Measurements from ENCODE around the gene KIRREL3. TPM values are rescaled to one million over a fixed set of nuclear protein-coding genes. Genes with fewer than 3 reads are reported as not detected.

The KIRREL3 gene
- total and polyA plus RNA-seq, 2 donors (not counting 3 experiments of a cell fraction or from before 2014, with no cell fraction given) = not detected

DNA sequence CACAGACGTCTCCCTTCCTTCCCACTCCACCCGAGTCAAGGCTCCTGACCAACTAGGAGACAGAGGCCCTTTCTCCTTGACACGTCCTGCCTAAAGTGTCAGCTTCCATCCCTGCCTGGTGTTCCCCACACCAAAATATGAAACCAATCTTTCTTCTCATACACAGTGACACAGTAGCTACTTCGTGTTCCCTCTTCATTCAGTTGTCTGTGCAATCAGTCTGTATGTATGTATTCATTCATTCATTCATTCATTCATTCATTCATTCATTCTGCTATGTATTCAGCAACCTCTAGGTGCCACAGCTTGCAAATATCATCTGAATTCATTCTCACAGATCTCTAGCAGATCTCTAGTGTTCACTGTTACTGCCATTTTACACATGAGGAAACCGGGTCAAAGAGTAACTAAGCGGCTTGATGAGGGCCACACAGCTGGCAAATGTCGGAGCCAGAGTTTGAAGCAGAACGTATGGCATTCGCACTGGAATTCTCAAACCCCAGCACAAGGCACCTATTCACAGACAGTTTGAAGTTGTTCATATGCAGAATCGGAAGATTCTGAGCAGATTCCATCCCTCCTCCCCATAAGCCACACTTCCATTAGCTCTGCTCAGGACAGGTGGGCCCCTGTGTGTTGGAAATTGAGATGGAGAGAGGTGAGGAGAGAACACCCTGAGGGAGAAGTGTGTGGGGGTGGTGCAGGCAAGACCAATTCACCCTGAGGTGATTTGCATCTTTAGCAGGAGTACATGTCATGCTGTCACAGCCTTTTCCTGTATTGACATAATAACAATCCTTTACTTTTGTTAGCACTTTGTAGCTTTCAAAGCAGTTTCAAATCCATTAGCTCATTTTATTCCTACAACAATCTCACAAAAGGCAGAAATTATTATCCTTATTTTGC lies 369.4 kb downstream of the KIRREL3 start:
- no peak overlapping the region for H3K27ac ChIP-seq (ENCODE audit: insufficient read depth, low read depth, low read length)
- H3K4me2 ChIP-seq (ENCODE audit: insufficient read depth, low read length) = no peak overlapping the region
- no peak overlapping the region for H3K4me3 ChIP-seq (replicated peaks in 1 of 3; ENCODE audit: insufficient read depth in 1 of 3, low read depth in 1 of 3, low read length in 3 of 3)
- dilution Hi-C loops (cut with MboI; ENCODE audit: extremely low pct_ligation_motif_present, low sequenced_read_pairs) (no loop called here), intact Hi-C loops (cut with micrococcal nuclease) (no loop called here)
- ChIA-PET CTCF (no interaction called here), POLR2A (no interaction called here)
- no peak for TF ChIP-seq JUN (IDR thresholded peaks at IDR 0.05; ENCODE audit: borderline replicate concordance, insufficient read depth, insufficient read length, low read depth)
- no peak for TF ChIP-seq FOS (IDR thresholded peaks at IDR 0.05; ENCODE audit: borderline replicate concordance, insufficient read depth, low read length)
- no peak for TF ChIP-seq EZH2 (IDR thresholded peaks at IDR 0.05; ENCODE audit: borderline replicate concordance, low read depth, low read length, severe bottlenecking)
- TF ChIP-seq MYC (IDR thresholded peaks at IDR 0.05; ENCODE audit: low read depth, low read length) = no peak
- TF ChIP-seq, protein P1, sequence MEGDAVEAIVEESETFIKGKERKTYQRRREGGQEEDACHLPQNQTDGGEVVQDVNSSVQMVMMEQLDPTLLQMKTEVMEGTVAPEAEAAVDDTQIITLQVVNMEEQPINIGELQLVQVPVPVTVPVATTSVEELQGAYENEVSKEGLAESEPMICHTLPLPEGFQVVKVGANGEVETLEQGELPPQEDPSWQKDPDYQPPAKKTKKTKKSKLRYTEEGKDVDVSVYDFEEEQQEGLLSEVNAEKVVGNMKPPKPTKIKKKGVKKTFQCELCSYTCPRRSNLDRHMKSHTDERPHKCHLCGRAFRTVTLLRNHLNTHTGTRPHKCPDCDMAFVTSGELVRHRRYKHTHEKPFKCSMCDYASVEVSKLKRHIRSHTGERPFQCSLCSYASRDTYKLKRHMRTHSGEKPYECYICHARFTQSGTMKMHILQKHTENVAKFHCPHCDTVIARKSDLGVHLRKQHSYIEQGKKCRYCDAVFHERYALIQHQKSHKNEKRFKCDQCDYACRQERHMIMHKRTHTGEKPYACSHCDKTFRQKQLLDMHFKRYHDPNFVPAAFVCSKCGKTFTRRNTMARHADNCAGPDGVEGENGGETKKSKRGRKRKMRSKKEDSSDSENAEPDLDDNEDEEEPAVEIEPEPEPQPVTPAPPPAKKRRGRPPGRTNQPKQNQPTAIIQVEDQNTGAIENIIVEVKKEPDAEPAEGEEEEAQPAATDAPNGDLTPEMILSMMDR (IDR thresholded peaks at IDR 0.05; ENCODE audit: extremely low read depth in 1 of 2, insufficient read depth in 1 of 2, low read depth in 1 of 2, low read length in 2 of 2) = no peak
- no peak for TF ChIP-seq POLR2A (IDR thresholded peaks at IDR 0.05; ENCODE audit: low read depth, low read length)
- BruUV-seq (replicated peaks) = no TSS peak
- no peaks in the 10 kb centered on the region for H3K27me3 ChIP-seq (ENCODE audit: control insufficient read depth in 2 of 2, insufficient read depth in 2 of 2, low read length in 2 of 2)
- H3K9me3 ChIP-seq (replicated peaks; ENCODE audit: control insufficient read depth, insufficient read depth, low read length) = no peaks in the 10 kb centered on the region
- no peak for FAIRE-seq
- no peak overlapping the region for H3K9ac ChIP-seq (replicated peaks; ENCODE audit: extremely low read depth, insufficient read depth, low read length)
- no peaks in the 10 kb centered on the region for H3K36me3 ChIP-seq (ENCODE audit: control insufficient read depth in 2 of 2, extremely low read depth in 1 of 2, insufficient read depth in 2 of 2, low read length in 2 of 2)
- no peak overlapping the region for H2AFZ ChIP-seq (ENCODE audit: low read depth, low read length)
- H3K9me1 ChIP-seq (replicated peaks; ENCODE audit: control insufficient read depth, extremely low read depth, insufficient read depth, low read length) = no peaks in the 10 kb centered on the region
- H4K20me1 ChIP-seq (replicated peaks; ENCODE audit: control insufficient read depth, extremely low read depth, insufficient read depth, low read length) = no peaks in the 10 kb centered on the region
- H3K79me2 ChIP-seq (ENCODE audit: control insufficient read depth, insufficient read depth, low read length) = no peaks in the 10 kb centered on the region
- H3K4me1 ChIP-seq (ENCODE audit: control insufficient read depth, extremely low read depth, insufficient read depth, low read length) = no peaks in the 10 kb centered on the region
- DNase-seq (ENCODE audit: low read depth, low spot score) = no peak

All from endothelial cell of umbilical vein (primary cell).